HG03432 (cell line): ENCODE data around the gene CA4.
A peak's percentile ranks its signal among the peaks of the same experiment; 100 is the strongest.
"Not testable (repeated sequence)": the region's sequence is repeated elsewhere in the genome, so short reads cannot be mapped to it uniquely, and the experiment has no call there.

Experiments used
- ATAC-seq: cut with Tn5 transposase; IDR thresholded peaks from one replicate; pipeline ENCODE4 v1.9.1; 2021; ENCODE audit warnings: mild to moderate bottlenecking, moderate library complexity; ENCODE audit not compliant: unreplicated experiment

Gene CA4

DNA sequence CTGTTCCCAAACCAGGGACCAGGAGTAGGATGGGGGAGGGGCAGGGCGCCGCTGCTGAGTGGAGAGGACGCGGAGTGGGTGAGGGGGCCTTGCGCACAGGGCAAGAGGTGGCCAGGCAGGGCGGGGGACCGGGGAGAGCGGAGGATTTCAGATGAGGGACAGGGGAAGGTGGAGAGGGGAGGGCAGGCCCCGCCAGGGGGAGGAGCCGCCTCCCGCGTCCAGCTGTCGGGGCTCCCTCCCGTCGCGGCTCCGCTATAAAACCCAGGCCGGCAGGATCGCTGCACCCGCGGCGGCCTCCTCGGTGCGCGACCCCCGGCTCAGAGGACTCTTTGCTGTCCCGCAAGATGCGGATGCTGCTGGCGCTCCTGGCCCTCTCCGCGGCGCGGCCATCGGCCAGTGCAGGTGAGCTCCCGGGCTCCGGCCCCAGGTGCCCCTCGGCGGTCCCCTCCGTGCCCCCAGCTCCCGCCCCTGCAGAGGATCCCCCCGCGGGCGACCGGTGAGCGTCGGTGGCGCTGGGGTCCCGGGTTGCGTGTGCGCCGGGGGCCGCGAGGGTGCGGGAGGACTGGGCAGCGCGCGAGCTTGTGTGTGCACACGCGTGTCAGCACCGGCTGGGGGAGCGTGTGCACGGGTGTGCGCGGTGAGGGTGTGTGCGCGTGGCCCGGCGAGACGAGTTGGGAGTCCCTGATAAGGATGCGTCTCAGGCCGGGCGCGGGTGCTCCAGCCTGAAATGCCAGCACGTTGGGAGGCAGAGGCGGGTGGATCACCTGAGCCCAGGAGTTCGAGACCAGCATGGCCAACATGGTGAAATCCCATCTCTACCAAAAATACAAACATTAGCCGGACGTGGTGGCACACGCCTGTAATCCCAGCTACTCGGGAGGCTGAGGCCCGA, at the start of gene CA4:
TSS of gene CA4 (plus strand) at position 283 of the 892 bp plus-strand sequence. CDS start at position 345, 62 bp downstream.
- ATAC-seq: no peak

DNA sequence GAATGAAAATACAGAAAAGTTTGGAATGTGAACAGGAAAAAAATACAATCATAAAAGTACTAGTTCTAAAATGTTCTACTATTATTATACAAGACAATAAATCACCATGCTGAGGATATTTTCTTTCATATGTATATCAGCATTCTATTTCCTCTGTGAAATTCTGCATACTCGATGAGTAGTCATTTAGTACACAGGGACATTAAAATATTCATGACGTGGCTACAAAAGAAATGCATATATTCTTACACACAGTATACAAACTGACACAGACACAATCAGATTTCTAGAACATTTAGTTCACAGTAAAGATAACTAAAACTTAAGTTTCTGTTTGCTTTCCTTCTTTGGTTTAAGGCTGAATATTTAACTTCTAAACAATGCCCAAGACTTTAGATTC, 49.2 kb upstream of the CA4 start:
- not testable (repeated sequence) for ATAC-seq

- ATAC-seq: peak; percentile 10
Observed at GRCh38 chr17:60102015-60102631, 47.6 kb upstream of the CA4 start.

DNA sequence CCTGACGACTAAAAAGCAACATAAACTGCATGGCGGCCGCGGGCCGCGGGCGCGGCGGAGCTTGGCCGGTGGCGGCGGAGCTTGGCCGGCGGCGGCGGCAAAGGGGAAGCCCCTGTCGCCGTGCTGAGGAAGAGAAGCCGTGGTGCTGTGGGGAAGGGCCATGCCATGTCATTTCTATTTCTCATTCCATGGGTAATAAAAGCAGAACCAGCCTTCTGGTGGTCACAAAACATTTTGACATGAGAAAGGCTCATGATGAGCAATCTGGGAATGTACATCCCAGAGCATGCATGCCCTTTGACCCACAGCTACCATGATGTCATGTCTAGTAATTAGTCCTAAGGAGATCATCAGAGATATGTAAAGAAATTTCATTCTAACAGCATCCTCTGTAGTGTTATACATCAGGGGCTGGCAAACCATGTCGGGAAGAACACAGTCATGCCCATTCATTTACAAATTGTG, 47.1 kb upstream of the CA4 start:
- ATAC-seq: peak; percentile 70

DNA sequence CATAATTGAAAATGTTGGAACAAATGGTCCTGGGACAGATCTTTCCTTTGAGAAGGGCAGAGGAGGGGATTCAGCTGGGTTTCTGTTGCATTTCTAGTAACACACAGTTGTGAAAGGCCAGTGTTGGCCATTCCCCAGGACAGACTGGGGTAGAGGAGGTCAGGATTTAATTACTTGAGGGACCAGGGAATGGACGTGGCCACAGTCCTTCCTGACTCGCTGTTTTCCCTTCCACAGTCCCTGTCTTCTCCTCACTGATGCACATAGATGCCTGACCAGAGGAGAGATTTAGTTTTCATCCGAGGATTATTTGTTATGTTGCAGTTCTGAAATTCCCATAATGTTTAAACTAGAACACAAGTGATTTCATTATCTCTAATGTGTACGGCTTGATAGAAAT, 45.8 kb upstream of the CA4 start:
- no peak for ATAC-seq

GRCh38 chr17:60106340-60107059, 43.3 kb upstream of the CA4 start:
- ATAC-seq: no peak

- ATAC-seq: no peak
Observed at GRCh38 chr17:60107526-60108257, 42.1 kb upstream of the CA4 start.

GRCh38 chr17:60108309-60108708, 41.5 kb upstream of the CA4 start:
- not testable (repeated sequence) for ATAC-seq

- ATAC-seq: no peak
Observed at GRCh38 chr17:60108712-60109111, 41.1 kb upstream of the CA4 start.

DNA sequence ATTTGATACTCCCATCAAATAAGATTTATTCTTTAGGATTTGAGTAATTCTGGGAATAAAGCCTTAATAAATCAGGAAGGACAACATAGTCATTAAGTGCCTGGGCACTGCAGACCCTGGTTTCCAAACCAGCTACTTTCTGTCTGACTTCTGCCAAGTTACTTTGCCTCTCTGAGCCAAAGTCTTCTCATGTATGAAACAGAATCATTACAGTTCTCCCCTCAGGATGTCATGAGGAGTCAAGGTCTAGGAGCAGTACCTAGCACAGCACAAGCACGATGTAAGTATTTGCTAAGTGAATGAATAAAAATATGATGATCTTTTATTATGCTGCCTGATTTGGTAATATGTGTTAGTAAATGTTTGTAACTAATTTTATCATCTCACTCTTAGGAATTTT, 40.6 kb upstream of the CA4 start:
- ATAC-seq: no peak

GRCh38 chr17:60110586-60110985, 39.2 kb upstream of the CA4 start:
- no peak for ATAC-seq

DNA sequence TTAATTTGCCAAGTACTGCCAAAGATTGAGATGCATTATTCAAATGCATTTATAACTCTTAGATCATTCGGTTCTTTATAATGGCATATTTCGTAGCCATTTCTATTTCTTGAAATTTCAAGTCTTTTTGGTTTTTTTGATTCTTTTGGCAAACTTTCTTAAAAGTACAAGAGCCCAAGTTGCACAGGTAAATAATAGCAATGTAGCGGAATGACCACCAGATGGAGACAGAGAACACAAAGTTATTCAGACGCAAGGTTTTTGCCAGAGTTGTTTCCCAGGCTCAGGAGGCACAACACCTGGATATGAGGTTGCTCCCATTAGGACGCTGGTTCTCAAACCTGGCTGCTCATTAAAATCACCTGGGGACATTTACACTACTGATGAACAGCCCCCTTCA, 38.1 kb upstream of the CA4 start:
- ATAC-seq: not testable (repeated sequence)

GRCh38 chr17:60115364-60115763, 34.4 kb upstream of the CA4 start:
- not testable (repeated sequence) for ATAC-seq

DNA sequence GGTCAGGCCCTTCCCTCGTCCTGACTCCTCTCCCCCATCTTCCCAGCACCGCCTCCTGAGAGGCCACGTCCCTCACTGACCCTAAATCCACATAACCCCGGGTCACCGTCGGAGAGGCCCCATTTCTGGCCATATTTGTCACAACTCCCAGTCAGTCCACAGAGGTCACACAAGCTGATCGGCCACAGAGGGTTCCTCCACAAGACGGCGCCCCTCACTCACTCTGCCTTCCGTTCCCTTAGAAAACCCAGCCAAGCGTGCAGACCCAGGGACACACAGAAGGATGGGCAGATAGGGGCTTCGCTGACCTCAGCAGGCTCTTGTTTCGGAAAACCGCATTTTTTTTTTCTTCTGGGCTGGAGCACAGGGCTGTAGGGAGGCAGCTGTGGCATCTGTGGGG, 33.6 kb upstream of the CA4 start:
- not testable (repeated sequence) for ATAC-seq

GRCh38 chr17:60119162-60119561, 30.6 kb upstream of the CA4 start:
- peak; percentile 54 for ATAC-seq

DNA sequence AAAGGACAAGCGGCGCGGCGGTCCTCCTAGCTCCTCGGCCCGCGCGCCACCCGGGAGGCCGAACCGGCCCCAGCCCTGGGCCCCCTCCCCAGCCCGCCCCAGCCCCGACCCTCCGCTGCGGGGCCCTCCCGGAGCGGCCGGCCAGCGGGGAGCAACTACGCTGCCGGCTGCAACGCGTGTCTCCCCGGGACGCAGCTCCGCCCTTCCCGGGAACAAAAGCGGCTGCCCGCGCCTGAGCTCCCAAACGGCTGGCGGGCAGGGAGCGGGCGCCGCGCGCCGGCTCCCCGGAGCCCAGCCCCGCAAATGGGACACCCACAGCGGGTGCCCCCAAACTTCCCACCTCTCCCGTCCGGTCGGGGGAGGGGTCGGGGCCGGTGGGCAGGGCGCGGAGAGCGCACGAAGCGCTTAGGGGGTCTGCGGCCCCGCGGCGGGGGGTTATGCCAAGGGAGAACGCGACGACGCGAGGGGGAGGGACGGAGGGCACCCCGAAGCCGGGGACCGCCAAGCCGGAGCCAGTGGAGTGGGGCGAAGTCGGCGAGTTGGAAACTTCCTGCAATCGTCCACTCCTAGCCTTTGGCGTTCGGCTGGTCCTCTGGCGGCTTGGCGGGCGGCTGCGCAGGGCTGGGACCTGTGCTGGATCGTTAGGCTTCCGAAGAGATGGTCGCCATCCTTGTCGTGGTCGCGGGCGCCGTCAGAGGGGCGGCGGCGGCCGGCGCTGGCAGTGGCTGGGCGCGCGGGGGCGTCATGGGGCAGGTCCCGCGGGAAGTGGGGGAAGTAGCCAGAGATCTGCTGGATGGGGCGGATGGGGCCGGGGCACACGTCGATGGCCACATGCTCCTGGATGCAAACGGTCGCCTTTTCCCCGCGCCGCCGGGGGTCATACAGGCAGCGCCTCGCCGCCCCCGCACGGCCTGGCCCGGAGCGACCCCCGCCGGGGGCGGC, 29.7 kb upstream of the CA4 start:
- peak; percentile 37 for ATAC-seq

DNA sequence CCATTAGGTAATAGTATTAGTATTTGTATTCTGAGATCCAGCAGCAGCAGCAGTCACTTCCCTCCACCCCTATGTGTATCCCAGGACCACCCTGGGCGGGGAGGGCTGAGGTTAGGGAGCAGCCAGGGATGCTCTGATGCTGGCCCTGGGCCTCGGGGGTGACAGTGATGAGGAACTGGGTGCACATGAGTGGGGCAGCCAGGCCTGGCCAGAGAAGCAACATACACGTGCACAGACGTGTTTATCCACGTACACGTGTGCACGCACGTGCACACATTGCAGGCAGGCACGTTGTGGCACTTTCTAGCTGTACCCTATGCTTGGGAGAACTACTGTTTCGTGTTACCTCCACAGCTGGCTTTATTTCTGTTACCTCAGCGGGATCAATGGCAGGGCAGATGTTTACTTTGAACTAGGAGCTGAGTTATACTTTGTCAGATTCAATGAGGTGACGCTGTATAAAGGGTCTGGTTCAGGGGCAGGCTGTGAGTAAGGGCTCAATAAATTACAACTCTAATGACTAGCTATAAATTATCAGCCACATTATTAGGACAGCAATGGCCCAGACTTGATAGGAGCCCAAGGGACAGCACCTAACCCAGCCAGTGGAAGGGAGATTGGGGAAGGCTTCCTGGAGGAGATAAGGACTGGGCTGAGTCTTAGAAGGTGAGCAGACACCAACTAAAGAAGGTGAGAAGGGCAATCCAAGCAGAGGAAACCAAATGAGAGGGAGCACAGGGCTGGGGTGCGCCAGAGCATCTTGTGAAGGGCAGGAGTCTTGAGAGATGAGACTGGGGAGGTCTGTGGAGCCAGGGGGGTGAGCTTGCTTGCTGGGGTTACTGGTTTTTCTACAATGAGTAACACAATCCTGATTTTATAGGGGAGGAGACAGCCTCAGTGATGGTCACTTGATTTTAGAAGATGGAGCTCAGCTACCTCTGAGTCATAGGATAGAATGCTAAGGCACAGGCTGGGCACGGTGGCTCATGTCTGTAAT, 22.4 kb upstream of the CA4 start:
- no peak for ATAC-seq

DNA sequence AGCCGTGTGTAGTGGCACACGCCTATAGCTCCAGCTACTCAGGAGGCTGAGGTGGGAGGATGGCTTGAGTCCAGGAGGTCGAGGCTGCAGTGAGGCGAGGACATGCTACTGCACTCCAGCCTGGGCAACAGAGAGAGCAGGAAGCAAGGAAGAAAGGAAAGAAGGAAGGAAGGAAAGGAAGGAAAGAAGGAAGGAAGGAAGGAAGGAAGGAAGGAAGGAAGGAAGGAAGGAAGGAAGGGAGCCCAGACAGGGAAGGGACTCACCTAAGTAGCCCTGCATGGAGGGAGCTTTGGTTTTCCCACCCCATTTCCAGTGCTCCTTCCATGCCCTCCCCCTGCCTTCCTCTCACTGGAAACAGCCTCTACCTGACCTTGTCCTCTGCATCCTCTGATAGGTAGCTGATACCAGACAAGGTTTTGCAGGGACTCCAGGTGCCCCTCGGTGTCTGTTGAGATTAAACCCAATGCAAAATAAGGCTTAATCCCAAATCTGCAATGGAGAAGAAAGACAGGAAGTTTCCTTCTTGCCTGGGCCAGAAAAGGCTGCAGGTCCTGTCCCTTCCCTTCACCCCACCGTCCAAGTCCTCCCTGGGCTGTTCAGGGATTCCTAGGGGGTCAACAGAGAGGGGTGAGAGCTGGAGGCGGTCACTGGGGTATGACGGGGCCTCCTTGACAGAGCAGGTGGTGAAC, 21.5 kb upstream of the CA4 start:
- no peak for ATAC-seq
